K562 (cell line): ENCODE results near the gene LMNB1. TPM values are rescaled to one million over a fixed set of nuclear protein-coding genes. Genes with fewer than 3 reads are reported as not detected.

Experiments
- CBFA2T3 ChIP-seq: fragments of 450-650 bp; IDR thresholded peaks from 2 replicates; pipeline ENCODE4 v1.6.1; 2017
- CBX2 ChIP-seq: fragments of 200-600 bp; sonication (generic); IDR thresholded peaks from one replicate; pipeline ENCODE4 v1.6.1; 2012; ENCODE audit warnings: mild to moderate bottlenecking, low read length, inconsistent platforms; ENCODE audit not compliant: insufficient read depth, poor library complexity, severe bottlenecking
- ILK ChIP-seq: fragments of 450-650 bp; IDR thresholded peaks from 2 replicates; pipeline ENCODE4 v1.6.1; 2016; ENCODE audit warnings: missing genetic modification characterization, low read depth, mild to moderate bottlenecking, missing compliant biosample characterization, moderate library complexity, borderline replicate concordance
- MCM5 ChIP-seq: fragments of 450-650 bp; IDR thresholded peaks from 2 replicates; pipeline ENCODE4 v1.6.1; 2016; ENCODE audit warnings: low read depth
- MECOM ChIP-seq: fragments of 250-450 bp; sonication (Bioruptor Pico); IDR thresholded peaks from 2 replicates; pipeline ENCODE4 v1.8.0; 2022; ENCODE audit warnings: inconsistent platforms
- MYNN ChIP-seq, 2 experiments: sonication (generic); formaldehyde crosslinking in 1 of 2; IDR thresholded peaks; 2 replicates each; pipeline versions ENCODE4 v1.5.0 to v1.6.1; 2016 to 2020; ENCODE audit warnings: antibody characterized with exemption in 1 of 2, missing genetic modification reagents in 1 of 2
- NEUROD1 ChIP-seq: fragments of 150-350 bp; IDR thresholded peaks from 2 replicates; pipeline ENCODE4 v1.6.1; 2014; ENCODE audit warnings: borderline replicate concordance, low read length, low read depth; ENCODE audit not compliant: partially characterized antibody
- NFIC ChIP-seq: fragments of 450-650 bp; IDR thresholded peaks from 2 replicates; pipeline ENCODE4 v1.6.1; 2017; ENCODE audit warnings: mild to moderate bottlenecking, inconsistent platforms
- PHF8 ChIP-seq: fragments of 200-600 bp; sonication (generic); IDR thresholded peaks from 2 replicates; pipeline ENCODE4 v1.6.1; 2012; ENCODE audit warnings: mixed run types, mild to moderate bottlenecking, inconsistent platforms, low read length, moderate library complexity, borderline replicate concordance
- STAT6 ChIP-seq: sonication (generic); formaldehyde crosslinking; IDR thresholded peaks from 2 replicates; pipeline ENCODE4 v1.8.1; 2023; ENCODE audit warnings: mild to moderate bottlenecking, missing genetic modification reagents
- TSC22D4 ChIP-seq: fragments of 450-650 bp; IDR thresholded peaks from 2 replicates; pipeline ENCODE4 v1.6.1; 2016; ENCODE audit warnings: missing genetic modification characterization, missing biosample characterization, control low read depth
- XRCC3 ChIP-seq: fragments of 450-650 bp; IDR thresholded peaks from 2 replicates; pipeline ENCODE4 v1.6.1; 2017; ENCODE audit warnings: mild to moderate bottlenecking, moderate library complexity
- ZHX1 ChIP-seq: fragments of 150-350 bp; conservative IDR thresholded peaks from 2 replicates; pipeline ENCODE4 v1.6.1; 2014; ENCODE audit warnings: low read length
- polyA plus RNA-seq, 8 experiments: library from polyadenylated mRNA; depleted of rRNA in 4 of 8; stranded (reverse) in 5 of 8; unstranded in 3 of 8; fragments of >200 nt; fragmentation: Nextera tagmentation in 2 of 8; fragmentation: Illumina TruSeq in 1 of 8; extraction: Ambion mirVana in 2 of 8; extraction: Trizol in 1 of 8; gene quantifications; 2 replicates each; pipeline versions ENCODE4 v1.2.1 to v1.2.3, GENCODE V29; 2011 to 2014; ENCODE audit warnings: inconsistent platforms in 1 of 8, missing spikeins in 1 of 8
- total RNA-seq, 7 experiments: library from RNA; depleted of rRNA in 6 of 7; stranded (reverse); fragments of >200 nt in 6 of 7; fragmentation: Illumina TruSeq in 2 of 7; extraction: Trizol in 2 of 7; gene quantifications; 2 replicates each; pipeline versions ENCODE4 v1.2.1 to v1.2.3, GENCODE V29; 2011 to 2021; ENCODE audit warnings: low replicate concordance in 1 of 7
- TF ChIP-seq, protein P1 (sequence below): fragments of 450-650 bp; IDR thresholded peaks from 2 replicates; pipeline ENCODE4 v1.7.1; 2018; ENCODE audit warnings: mild to moderate bottlenecking, low read depth; ENCODE audit not compliant: partially characterized antibody
- TF ChIP-seq, protein P2 (sequence below): fragments of 150-350 bp; IDR thresholded peaks from 2 replicates; pipeline ENCODE4 v1.6.1; 2014; ENCODE audit warnings: low read depth, mild to moderate bottlenecking, low read length, borderline replicate concordance

Gene LMNB1
- total and polyA plus RNA-seq, 9 of the 15 experiments (the other 6 are each of a cell fraction or from before 2014, with no cell fraction given), result 2.8 to 190 (median 131) TPM

GRCh38 chr5:126868338-126869004, 91.5 kb downstream of the LMNB1 start (continued):
- TF ChIP-seq, protein P1, sequence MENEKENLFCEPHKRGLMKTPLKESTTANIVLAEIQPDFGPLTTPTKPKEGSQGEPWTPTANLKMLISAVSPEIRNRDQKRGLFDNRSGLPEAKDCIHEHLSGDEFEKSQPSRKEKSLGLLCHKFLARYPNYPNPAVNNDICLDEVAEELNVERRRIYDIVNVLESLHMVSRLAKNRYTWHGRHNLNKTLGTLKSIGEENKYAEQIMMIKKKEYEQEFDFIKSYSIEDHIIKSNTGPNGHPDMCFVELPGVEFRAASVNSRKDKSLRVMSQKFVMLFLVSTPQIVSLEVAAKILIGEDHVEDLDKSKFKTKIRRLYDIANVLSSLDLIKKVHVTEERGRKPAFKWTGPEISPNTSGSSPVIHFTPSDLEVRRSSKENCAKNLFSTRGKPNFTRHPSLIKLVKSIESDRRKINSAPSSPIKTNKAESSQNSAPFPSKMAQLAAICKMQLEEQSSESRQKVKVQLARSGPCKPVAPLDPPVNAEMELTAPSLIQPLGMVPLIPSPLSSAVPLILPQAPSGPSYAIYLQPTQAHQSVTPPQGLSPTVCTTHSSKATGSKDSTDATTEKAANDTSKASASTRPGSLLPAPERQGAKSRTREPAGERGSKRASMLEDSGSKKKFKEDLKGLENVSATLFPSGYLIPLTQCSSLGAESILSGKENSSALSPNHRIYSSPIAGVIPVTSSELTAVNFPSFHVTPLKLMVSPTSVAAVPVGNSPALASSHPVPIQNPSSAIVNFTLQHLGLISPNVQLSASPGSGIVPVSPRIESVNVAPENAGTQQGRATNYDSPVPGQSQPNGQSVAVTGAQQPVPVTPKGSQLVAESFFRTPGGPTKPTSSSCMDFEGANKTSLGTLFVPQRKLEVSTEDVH, result no peak
- TF ChIP-seq, protein P2, sequence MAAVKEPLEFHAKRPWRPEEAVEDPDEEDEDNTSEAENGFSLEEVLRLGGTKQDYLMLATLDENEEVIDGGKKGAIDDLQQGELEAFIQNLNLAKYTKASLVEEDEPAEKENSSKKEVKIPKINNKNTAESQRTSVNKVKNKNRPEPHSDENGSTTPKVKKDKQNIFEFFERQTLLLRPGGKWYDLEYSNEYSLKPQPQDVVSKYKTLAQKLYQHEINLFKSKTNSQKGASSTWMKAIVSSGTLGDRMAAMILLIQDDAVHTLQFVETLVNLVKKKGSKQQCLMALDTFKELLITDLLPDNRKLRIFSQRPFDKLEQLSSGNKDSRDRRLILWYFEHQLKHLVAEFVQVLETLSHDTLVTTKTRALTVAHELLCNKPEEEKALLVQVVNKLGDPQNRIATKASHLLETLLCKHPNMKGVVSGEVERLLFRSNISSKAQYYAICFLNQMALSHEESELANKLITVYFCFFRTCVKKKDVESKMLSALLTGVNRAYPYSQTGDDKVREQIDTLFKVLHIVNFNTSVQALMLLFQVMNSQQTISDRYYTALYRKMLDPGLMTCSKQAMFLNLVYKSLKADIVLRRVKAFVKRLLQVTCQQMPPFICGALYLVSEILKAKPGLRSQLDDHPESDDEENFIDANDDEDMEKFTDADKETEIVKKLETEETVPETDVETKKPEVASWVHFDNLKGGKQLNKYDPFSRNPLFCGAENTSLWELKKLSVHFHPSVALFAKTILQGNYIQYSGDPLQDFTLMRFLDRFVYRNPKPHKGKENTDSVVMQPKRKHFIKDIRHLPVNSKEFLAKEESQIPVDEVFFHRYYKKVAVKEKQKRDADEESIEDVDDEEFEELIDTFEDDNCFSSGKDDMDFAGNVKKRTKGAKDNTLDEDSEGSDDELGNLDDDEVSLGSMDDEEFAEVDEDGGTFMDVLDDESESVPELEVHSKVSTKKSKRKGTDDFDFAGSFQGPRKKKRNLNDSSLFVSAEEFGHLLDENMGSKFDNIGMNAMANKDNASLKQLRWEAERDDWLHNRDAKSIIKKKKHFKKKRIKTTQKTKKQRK, result no peak
- TF ChIP-seq MYNN (IDR thresholded peaks at IDR 0.05), result peak; percentile 41; the same call in 1 of the 2 replicates
- no peak for TF ChIP-seq MYNN (CRISPR knock-in tag; IDR thresholded peaks at IDR 0.05)
- no peak for TF ChIP-seq NFIC
- no peak for TF ChIP-seq TSC22D4
- no peak for TF ChIP-seq XRCC3
- no peak for TF ChIP-seq CBFA2T3
- no peak for TF ChIP-seq PHF8
- TF ChIP-seq MCM5, result no peak
- no peak for TF ChIP-seq MECOM (CRISPR knock-in tag)
- no peak for TF ChIP-seq NEUROD1
- no peak for TF ChIP-seq ZHX1
- no peak for TF ChIP-seq CBX2
- TF ChIP-seq ILK, result no peak
- no peak for TF ChIP-seq STAT6 (CRISPR knock-in tag)
